Stimulated activated CD8-positive, alpha-beta memory T cell treated with anti-CD3 and anti-CD28 coated beads, Interleukin-15, amount 100 ng/mL, for 24 hours (primary cell): Measurements from ENCODE around the gene ADCY4.
"Not testable (repeated sequence)": the region's sequence is repeated elsewhere in the genome, so short reads cannot be mapped to it uniquely, and the experiment has no call there.

Experiments
- DNase-seq: peaks from one replicate; pipeline ENCODE4 v3.0.0-alpha.2; 2020; ENCODE audit warnings: low read depth

The ADCY4 gene

DNA sequence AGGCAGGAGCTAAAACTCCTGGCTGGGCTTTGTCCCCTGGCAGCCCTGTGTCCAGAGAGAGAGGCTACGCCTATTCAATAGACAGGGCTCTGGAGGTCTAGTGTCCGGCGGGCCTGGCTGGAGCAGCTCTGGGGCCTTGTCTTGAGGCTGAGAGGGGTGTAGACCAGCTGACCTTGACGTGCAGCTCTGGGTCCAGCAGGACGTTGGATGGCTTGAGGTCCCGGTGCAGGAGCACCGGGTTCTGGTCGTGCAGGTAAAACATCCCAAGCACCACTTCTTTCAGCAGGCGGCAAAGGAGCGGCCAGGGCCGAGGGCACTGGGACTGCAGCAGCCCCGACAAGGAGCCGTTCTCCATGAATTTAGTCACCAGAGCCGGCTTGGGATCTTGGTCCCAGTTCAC is 4.0 kb upstream of the ADCY4 start:
- DNase-seq = no peak

DNA sequence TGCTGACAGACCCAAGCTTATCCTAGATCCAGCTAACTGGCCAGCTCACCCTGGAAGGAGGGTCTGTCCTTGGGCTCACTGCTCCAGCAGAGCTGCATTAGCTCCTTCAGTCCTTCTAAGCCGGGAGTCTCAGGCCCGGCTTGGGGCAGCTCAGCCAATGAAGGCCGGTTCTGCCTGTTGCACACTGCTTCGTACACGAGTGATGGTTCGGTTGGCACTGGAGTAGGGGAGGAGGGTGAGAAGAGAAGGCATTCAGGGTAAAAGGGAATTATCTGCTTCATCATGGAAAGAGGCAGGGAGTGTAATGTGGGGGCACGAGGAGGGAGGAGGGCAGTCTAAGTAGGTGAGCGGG is 2.9 kb upstream of the ADCY4 start:
- DNase-seq = no peak

DNA sequence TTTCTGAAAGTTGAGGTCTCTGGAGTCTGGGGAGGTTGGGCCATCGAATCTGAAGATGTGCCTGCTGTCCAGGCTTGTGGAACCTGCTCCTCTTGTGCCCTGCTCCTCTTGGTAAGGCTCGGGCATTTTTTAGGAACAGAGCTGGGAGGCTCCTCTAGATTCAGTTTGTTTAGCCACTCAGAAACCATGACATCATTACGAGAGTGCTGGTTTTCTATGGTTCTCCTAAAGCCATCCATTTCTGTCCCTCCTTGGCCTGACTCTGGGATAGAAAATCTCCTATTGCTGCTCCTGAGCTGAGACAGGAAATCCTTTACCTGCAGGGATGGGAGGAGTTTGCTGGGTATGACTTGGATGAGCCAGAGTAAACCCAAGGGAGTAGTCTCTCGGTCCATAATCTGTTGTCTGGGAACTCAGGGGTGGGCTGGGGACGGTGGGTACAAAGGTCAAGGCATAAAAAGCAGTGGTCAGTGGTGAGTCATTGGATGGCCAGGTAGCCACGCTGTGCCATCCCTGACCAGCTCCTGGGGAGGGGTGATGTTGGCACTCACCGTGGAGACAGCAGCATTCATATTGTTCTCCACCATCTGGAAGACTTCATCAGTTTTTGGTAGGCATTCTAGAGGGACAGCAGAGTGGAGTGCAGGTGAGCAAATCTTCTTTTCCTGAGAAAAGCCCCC is 2.4 kb upstream of the ADCY4 start:
- DNase-seq = no peak

DNA sequence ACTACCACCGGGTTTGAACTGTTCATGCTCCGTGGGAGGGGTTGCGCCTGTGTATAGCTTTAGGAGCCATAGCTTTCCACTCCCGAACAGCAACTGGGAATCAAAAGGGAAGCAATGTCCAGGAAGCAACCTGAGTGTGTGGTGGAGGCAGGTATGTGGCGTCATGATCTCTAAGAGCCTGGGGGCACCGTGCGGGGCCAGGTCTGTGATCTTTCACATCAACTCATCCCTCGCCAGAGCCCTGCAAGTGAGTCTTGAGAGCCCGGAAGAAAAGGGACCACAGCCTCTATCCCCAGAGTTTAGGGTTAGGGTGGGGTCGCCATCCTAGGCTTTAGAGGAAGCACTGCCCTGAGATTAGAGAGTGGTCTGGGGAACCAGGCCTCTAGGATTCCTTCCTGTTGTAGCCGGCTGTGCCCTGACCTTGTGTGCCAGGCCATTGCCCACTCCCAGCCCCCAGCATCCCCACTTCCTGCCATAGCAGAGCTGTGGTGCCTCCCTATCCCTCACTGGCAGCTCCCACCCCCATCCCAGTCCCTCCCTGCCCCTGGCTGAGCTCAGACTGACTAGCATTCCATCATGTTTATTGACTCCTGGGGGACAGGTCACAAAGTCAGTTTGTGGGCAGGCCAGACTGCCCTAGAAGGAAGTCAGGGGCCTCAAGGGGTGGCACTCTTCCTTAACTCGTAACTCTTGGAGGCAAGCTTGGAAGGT is 745 bp upstream of the ADCY4 start:
- DNase-seq = no peak

DNA sequence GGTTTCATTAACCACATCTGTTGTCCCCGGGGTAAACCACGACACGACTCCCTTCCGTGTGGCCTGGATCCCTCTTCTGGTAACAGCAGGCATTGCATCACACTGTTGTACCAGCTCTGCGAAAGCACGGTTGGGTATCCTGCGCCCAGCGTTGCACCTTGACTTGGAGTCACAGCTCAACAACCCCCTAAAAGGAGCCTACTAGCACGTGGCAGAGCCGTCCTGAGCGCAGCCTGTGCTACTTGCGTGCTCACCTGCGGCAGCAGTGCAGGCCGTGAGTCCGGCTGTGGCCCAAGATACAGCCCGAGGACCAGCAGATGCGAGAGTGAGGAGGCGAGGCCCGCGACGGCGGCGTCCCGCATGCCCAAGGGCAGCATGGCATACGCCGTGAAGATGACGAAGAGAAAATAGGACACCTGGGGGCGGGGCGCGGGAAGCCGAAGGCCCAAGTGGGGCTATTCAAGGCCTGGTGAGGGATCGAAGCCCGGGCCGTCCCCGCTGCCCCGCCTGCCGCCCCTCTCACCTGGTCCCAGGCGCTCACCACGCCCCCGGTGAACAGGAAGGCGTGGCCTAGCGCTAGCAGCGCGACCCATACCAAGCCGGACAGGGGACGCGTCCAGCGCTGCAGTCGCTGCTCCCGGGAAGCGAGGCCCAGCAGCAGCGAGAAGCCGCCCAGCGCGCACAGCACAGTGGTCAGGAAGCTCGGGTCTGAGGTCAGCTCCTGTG is 2.4 kb downstream of the ADCY4 start:
- DNase-seq = no peak

DNA sequence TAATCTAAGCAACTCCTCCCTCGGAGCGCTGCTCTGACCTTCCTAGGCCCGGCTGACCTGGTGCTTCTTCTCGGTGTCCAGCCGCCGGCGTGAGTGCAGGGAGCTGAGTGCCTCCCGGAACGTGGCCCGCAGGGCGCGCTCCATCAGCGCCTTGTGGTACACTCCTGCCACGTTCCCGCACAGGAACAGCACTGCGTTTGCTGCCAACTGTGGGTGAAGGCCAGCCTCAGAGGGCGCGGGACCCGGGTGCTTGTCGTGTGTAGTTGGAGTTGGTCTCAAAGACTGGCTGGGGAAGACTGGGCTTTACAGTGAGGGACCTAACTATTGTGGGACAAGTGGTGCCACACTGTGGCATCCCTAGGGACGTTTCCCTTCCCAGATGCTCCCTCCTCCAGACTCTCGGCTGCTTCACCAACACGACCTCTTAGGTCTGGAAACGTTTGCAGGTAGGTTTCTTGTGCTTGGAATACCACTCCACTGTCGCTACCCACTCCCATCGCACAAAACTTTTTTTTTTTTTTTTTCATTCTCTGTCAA is 3.1 kb downstream of the ADCY4 start:
- DNase-seq = no peak

DNA sequence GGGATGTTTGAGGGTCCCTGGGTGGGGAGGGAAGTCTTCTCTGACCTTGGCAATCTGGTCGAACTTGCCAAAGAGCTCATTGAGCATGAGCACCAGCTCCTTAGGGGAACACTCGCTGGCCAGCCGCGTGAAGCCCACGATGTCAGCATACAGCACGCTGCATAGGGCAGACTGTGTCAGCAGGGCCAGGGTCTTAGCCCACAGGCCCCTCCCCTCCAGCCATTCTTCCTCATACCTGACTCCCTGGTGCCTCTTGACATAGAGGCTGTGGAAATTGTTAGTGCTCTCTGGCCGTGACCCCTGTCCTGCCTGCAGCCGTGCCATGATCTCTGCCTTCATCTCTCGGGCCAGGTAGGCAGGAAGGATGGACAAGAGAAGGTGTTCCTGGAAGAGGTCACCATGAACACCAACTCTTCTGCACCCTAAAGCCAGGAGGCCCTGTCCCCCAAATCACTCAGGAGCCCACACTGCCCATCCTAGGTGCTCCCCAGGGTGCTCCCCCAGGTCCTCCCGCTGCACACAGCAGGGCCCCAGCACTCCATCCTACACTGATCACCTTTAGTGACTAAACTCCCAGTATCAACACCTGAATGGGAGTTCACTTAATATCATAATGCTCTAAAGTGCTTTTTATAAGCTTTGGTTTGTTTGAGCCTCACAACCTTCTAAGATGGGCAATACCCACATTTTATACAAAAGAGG is 3.7 kb downstream of the ADCY4 start:
- no peak for DNase-seq

DNA sequence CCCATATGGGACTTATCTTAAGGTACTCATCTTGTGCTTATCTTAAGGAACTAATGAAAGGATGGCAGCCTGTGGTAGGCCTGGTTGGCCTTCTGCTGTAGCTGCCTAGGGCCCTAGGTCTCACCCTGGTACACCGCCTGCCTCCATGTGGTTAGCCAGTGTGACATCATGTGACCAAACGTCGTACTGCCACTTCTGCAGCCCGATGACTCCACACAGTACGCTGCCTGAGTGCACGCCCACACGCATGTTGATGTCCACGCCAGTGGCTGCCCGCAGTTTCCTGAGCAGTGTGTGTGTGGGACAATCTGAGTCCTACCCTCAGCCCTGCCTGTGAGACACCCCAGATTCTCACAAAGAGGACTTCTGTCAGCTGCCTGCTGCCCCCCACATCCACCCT is 5.1 kb downstream of the ADCY4 start:
- DNase-seq = no peak

DNA sequence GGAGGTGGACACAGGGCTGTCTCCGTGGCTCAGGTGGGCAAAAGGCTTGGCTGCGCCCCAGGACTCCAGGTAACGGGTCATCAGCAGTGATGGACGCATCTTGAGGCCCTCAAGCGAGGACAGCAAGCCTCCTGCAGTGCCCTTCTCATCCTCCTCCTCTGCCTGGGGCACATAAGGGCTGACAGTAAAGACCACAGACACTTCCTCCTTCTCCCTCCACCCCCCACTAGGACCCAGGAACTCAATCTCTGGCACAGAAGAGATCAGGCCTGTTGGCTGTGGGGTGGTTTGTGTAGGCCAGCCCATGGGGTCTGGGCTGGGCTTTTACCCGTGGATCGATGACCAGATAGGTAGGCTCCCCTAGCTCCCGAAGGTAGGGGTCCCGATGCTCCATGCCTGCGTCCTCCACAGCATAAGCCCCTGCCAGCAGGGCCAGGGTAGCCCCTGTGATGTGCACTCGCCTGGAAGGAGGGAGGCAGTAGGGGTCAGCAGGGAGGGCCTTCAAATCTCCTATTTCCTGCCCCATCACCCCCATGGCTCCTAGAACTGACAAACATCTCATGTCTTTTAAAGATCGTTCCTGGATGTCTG is 5.7 kb downstream of the ADCY4 start:
- no peak for DNase-seq

DNA sequence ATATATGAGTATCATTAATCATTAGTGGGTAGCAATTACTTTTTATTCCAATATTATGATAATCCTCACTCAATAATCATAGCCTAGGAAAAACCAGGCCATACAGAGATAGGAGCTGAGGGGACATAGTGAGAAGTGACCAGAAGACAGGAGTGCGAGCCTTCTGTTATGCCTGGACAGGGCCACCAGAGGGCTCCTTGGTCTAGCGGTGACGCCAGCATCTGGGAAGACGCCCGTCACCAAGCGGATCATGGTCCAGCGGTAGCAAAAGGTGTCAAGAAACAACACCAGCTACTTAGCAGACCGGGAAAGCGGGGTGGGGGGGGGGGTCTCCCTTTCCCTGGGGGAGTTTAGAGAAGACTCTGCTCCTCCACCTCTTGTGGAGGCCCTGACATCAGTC is 7.0 kb downstream of the ADCY4 start:
- DNase-seq = not testable (repeated sequence)

DNA sequence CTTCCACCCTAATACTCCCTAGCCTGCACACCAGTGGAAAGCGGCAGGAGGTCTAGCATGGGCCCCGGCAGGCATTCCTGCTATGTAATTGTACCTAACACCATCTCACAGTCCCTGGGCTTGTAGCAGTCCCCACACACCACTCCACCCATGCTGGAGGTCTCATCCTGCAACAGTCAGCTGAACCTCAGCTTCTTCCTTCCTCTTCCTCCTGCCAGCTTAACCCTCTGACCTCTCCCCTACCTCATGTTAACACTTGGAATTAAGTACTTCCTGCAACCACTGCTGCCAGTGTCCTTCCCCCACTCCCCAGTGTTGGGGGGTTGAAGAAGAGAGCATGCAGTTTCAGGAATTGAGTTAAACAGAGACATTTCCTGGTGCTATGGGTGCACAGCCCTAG is 7.6 kb downstream of the ADCY4 start:
- DNase-seq = no peak

DNA sequence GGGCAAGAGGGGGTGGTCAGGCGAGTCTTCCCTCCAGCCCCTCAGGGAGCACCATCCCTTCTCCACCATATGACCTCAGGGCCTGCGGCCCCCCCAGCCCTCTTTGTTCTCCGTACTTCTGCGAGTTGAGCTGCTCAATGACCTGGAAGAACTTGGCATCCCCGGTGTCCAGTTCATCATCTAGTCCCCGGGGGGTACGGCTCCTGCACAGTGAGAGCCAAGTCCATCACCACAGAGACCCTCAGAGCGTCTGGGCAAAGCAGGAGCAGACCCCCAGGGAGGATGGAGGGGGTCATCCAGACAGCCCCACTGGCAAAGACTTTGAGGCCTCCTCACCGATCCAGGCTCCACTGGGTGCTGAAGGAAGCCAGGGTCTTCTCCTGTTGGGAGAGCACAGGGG is 8.9 kb downstream of the ADCY4 start:
- no peak for DNase-seq

DNA sequence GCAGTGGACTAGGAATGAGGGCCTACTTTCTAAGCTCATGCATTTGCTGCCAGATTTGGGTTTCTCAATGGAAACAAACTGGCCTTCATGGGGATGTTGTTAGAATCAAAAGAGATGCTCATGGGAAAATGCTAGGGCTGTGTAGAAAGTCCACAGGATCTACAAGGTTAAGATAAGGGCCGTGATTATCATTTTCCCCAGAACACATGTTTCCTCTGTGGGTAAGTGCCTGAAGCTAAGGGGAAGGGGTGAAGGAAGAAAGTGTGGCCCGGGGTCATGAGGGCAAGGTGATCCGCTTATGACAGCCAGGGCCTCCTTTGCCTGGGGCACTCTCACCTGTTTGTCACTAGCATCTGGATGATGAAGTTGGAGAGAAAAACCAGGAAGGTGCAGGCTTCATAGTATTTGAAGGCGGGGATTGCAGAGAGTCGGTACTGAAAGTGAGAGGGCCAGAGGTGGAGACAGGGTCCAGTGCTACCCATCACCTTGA is 9.8 kb downstream of the ADCY4 start:
- DNase-seq = no peak

DNA sequence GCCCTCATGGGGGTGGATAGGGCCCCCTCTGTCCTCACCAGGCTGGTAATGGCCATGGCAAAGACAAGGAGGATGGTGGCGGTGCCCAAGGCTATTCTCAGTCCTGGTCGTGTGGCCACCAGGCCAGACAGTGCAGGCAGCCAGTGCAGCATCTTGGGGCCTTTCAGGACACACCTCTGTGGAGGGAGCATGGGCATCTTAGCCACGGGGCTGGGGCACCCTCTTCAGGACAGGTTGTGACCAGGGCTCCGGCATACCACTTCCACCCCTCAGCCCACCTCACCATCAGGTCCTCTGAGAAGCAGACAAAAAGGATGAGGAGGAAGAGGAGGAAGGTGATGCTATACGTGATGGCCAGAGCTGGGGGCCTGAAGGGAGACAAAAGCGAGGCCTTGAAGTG is 10.8 kb downstream of the ADCY4 start:
- no peak for DNase-seq

DNA sequence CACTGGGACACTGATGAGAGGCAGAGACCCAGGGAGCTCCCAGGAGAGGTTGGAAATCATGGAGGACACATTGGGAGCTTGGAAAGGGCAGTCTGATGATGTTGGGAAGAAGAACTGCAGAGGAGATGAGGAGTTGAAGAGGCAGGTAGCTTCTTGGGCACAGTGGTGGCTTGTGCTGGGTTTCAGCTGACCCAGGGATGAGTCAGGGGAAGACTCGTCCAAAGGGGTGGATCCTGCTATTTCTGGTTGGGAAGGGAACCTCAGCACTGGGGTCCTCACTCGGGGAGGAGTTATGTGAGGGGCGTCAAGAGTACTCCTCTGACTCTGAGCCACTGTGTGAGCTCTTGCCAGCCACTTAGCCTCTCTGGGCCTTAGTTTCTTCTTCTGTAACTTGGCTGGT is 11.5 kb downstream of the ADCY4 start:
- no peak for DNase-seq

DNA sequence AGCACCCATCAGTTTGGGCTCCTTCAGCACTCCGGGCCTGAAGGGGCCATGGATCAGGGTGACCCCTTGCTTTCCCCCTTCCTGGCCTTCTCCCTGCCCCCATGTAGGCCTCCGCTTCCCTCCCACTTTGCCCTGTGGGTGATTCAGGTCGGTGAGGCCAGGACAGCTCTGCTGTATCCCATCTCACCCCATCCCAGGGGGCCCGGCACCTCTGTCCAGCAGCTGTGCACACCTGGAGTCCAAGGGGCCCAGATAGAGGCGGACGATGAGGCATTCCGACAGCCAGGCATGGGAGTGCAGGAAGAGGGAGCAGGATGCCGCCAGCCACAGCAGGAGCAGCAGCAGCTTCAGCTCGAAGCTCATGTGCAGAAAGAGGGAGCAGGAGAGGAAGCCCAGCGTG is 12.2 kb downstream of the ADCY4 start:
- DNase-seq = no peak

DNA sequence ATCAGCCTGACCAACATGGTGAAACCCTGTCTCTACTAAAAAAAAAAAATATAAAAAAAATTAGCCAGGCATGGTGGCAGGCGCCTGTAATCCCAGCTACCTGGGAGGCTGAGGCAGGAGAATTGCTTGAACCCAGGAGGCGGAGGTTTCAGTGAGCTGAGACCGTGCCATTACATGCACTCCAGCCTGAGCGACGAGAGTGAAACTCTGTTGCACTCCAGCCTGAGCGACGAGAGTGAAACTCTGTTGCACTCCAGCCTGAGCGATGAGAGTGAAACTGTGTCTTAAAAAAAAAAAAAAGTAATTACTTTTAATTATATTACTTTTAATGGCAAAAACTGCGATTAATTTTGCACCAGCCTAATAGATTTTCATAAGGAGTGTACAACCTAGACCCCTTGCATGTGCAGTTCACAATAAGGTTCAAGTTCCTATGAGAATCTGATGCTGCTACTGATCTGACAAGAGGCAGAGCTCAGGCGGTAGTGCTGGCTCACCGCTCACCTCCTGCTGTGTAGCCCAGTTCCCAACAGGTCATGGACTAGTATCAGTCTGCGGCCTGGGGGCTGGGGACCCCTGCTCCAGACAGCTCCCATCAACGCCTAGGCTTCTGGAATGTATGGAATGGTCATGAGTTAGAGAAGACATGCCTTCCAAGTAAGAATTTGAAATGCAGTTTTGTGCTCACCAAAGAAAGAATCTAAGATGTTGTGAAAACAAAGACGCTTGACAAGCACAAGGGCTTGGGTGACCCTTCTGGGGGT is 13.5 kb downstream of the ADCY4 start:
- DNase-seq = no peak

DNA sequence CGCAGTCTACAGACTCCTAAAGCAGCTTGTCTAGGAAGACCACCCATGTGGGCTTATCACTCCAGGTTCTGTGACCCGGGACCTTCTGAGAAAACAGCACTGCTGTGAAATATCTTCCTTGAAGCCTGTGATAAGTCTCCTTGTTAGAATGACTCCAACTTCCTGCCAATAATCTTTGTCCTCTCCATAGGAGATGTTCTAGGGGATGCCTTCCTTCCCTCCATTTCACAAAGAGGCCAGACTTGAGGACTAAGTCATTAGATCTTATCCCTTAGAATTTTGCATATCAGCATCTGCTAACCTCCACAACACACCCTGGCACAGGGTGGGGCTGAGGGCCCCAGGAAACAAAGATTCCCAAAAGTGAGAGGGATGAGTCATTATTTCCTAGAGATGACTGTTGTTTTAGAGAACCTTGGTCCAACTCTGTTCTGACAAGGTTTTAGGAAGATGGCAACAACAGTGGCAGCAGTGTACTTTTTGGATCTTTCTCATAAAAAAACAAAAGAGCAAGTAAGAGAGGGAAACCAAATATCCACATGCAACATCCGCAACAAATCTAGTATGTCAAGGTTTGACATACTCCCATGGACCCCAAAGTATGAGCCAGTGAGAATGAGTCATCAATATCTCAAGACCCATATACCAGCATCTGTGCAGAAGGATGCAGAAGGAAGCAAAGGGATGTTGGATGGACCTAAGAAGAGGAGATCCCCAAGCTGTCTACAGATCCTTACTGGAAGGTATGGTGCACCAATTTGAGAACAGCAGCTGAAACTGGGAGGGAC is 17.5 kb downstream of the ADCY4 start:
- DNase-seq = no peak

DNA sequence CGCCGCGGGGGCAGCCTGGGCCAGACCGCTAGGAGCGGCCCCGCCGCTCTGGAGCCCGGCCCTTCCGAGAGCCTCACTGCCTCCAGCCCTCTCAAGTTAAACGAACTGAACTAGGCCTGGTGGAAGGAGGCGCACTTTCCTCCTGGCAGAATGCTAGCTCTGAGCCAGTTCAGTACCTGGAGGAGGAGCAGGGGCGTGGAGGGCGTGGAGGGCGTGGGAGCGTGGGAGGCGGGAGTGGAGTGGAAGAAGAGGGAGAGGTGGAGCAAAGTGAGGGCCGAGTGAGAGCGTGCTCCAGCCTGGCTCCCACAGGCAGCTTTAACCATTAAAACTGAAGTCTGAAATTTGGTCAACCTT is 18.3 kb downstream of the ADCY4 start:
- DNase-seq = no peak

DNA sequence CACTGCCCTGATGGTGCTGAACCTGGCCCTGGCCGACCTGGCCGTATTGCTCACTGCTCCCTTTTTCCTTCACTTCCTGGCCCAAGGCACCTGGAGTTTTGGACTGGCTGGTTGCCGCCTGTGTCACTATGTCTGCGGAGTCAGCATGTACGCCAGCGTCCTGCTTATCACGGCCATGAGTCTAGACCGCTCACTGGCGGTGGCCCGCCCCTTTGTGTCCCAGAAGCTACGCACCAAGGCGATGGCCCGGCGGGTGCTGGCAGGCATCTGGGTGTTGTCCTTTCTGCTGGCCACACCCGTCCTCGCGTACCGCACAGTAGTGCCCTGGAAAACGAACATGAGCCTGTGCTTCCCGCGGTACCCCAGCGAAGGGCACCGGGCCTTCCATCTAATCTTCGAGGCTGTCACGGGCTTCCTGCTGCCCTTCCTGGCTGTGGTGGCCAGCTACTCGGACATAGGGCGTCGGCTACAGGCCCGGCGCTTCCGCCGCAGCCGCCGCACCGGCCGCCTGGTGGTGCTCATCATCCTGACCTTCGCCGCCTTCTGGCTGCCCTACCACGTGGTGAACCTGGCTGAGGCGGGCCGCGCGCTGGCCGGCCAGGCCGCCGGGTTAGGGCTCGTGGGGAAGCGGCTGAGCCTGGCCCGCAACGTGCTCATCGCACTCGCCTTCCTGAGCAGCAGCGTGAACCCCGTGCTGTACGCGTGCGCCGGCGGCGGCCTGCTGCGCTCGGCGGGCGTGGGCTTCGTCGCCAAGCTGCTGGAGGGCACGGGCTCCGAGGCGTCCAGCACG is 18.9 kb downstream of the ADCY4 start:
- no peak for DNase-seq
